Colonic mucosa (tissue), 4 donors: ENCODE results near the gene TDRD9. TPM values are rescaled to one million over a fixed set of nuclear protein-coding genes. Genes with fewer than 3 reads are reported as not detected.

ENCODE experiments used
- DNase-seq: peaks from one replicate; pipeline ENCODE4 v3.0.0-alpha.2; 2020
- H3K27ac ChIP-seq: fragments of 200-600 bp; one replicate; pipeline ENCODE4 v1.8.0; 2021
- H3K27me3 ChIP-seq: fragments of 200-600 bp; one replicate; pipeline ENCODE4 v1.8.0; 2021
- H3K36me3 ChIP-seq: fragments of 200-600 bp; one replicate; pipeline ENCODE4 v1.8.0; 2021
- H3K4me1 ChIP-seq: fragments of 200-600 bp; one replicate; pipeline ENCODE4 v1.8.0; 2021; ENCODE audit warnings: mild to moderate bottlenecking
- H3K4me3 ChIP-seq: fragments of 200-600 bp; one replicate; pipeline ENCODE4 v1.8.0; 2021
- H3K9ac ChIP-seq, 2 donors: one replicate each; pipeline ENCODE4 v1.7.0; 2013; ENCODE audit warnings: control low read depth in 2 of 2, low read depth in 2 of 2, low read length in 2 of 2
- H3K9me3 ChIP-seq: fragments of 200-600 bp; one replicate; pipeline ENCODE4 v1.8.0; 2021
- intact Hi-C: fragments of 100-400 bp; cut with DNase I; formaldehyde crosslinking; loops from one replicate; pipeline ENCODE4 v1.14.1; 2022
- total RNA-seq, 2 donors: library from RNA; stranded (reverse); fragmentation: NEBNext Ultra II Directional in 1 of 2; extraction: Animal tissue kit (Norgen Biotek cat#: 25700) in 1 of 2; gene quantifications; one replicate each; pipeline ENCODE4 v1.2.1, GENCODE V29; 2021
- TF ChIP-seq, protein P1 (sequence below): fragments of 200-600 bp; IDR thresholded peaks from one replicate; pipeline ENCODE4 v1.8.0; 2022; ENCODE audit warnings: antibody characterized with exemption, mild to moderate bottlenecking
- donor health status: healthy.
- donor health status: DM: no; HTN: no; CAD: no.
- donor health status: DM: no; HTN: no; CAD: no.

TDRD9 gene
- total RNA-seq, 2 donors from 2014 or later, result 0.44 to 1.1 TPM

DNA sequence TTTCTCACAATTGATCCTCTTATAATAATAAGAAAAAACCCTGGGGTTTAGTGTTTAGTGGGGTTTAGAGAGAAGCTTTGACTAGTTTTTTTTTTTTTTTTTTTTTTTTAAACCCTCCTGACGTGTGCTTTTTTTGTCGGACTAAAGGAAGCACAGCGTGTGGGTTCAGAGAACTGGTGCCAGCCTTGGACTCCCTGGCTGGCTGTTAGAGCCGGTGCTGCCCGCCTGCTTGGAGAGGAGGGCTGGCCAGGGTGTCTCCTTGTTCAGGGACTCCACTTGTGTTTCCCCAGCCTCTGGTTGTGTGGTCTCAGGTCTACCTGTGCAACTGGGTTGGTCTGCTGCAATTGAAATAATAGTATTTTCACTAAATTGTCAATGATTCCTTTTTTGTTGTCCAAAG is 103.1 kb downstream of the TDRD9 start:
- no peak overlapping the region for H3K27ac ChIP-seq
- no peak for DNase-seq

DNA sequence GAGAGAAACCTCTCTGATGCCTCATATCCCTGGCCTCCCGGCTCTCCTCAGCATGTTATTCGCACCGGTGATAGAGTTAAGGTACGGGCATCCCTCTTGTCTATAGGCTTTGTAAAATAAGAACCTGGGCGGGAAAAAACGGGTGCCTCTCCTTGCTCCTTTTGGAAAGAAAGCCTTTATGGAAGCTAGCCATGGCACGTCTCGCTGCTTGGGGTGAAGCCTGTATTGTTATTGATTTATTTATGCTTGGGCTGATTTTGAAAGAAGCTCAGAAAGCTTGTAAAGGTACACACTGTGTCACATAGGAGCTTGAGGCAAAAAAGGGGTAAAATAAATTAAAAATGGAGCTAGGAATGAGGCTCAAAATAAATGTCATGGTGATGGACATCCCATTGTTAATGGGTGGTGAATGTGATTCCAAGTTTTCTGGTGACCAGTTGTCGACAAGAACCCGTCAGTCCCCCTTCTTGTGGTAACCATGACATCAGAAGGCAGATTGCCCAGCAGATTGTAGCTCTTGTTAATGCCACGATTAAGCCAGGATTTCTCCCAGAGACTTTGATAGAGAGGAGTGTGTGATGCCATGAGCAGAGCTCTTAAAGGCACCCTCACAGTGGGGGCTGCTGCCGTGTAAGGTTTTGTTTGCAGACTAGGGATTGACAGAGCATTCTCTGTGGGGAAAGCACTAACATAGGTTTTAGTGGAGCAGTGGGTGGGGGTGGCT is 106.9 kb downstream of the TDRD9 start:
- no peaks in the 10 kb centered on the region for H3K36me3 ChIP-seq
- intact Hi-C loops, result no loop called here
- DNase-seq, result no peak
- H3K27me3 ChIP-seq, result peaks cover 4% of the 10 kb centered on the region
- no peaks in the 10 kb centered on the region for H3K9me3 ChIP-seq
- no peaks in the 10 kb centered on the region for H3K4me1 ChIP-seq
- H3K27ac ChIP-seq, result no peak overlapping the region
- H3K9ac ChIP-seq, result no peak overlapping the region
- TF ChIP-seq, protein P1, sequence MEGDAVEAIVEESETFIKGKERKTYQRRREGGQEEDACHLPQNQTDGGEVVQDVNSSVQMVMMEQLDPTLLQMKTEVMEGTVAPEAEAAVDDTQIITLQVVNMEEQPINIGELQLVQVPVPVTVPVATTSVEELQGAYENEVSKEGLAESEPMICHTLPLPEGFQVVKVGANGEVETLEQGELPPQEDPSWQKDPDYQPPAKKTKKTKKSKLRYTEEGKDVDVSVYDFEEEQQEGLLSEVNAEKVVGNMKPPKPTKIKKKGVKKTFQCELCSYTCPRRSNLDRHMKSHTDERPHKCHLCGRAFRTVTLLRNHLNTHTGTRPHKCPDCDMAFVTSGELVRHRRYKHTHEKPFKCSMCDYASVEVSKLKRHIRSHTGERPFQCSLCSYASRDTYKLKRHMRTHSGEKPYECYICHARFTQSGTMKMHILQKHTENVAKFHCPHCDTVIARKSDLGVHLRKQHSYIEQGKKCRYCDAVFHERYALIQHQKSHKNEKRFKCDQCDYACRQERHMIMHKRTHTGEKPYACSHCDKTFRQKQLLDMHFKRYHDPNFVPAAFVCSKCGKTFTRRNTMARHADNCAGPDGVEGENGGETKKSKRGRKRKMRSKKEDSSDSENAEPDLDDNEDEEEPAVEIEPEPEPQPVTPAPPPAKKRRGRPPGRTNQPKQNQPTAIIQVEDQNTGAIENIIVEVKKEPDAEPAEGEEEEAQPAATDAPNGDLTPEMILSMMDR, result no peak
- H3K4me3 ChIP-seq, result no peak overlapping the region

More for the DNA sequence above, 103.1 kb downstream of the TDRD9 start:
- no peaks in the 10 kb centered on the region for H3K27me3 ChIP-seq
- no peaks in the 10 kb centered on the region for H3K36me3 ChIP-seq
- no peak overlapping the region for H3K4me3 ChIP-seq
- H3K9me3 ChIP-seq, result no peaks in the 10 kb centered on the region
- H3K9ac ChIP-seq, result no peak overlapping the region
- no peaks in the 10 kb centered on the region for H3K4me1 ChIP-seq
- intact Hi-C loops, result no loop called here
- TF ChIP-seq, protein P1, result no peak

DNA sequence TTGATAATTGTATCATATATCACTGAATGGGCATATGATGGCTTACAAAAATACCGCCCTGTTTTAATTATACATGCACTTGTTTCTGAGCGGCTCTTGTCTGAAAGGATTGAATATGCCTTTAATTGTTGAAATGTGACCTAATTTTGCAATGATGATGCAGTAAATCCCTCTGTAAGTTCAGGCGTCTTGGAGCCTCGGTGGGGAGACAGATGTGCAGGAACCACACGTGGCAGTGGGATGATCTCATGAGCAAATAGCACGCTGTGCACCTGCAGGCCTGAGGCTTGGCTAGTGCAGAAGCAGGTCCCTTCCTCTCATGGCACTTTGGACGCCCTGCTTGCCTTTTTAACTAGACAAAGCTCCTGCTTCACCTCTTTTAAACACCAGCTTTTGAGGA is 108.0 kb downstream of the TDRD9 start:
- Histone ChIP-seq H3K36me3 (no peaks in the 10 kb centered on the region), H3K9ac (no peak overlapping the region), H3K27ac (no peak overlapping the region), H3K4me1 (no peaks in the 10 kb centered on the region), H3K9me3 (no peaks in the 10 kb centered on the region), H3K4me3 (no peak overlapping the region), H3K27me3 (peaks cover 4% of the 10 kb centered on the region)
- DNase-seq, result no peak
- TF ChIP-seq, protein P1, result no peak
- intact Hi-C loops, result no loop called here

- peaks cover 4% of the 10 kb centered on the region for H3K27me3 ChIP-seq
- H3K9me3 ChIP-seq, result no peaks in the 10 kb centered on the region
- no peaks in the 10 kb centered on the region for H3K36me3 ChIP-seq
- no peak overlapping the region for H3K9ac ChIP-seq
- H3K4me3 ChIP-seq, result no peak overlapping the region
- TF ChIP-seq, protein P1, result no peak
- H3K27ac ChIP-seq, result no peak overlapping the region
- no peak for DNase-seq
- intact Hi-C loops, result no loop called here
- no peaks in the 10 kb centered on the region for H3K4me1 ChIP-seq
Observed at GRCh38 chr14:104037074-104037473, 108.8 kb downstream of the TDRD9 start.

DNA sequence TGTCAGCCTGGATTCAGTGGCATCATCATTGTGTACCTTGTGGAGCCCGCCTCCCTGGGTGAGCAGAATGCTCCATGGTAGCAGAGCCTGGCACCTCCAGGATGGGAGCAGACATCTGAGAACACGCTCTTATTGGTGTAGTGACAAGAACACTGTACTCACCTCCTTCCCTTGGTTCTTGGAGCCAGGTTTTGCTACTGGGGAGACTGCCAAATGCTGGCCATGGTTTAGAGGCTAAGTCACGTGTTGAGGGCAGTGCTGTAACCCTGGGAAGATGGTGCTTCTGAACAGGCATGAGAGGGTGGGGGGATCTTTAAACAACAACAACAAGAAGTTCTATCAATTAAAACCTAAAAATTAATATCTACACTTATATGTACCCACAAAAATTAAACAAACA is 109.6 kb downstream of the TDRD9 start:
- DNase-seq, result no peak
- TF ChIP-seq, protein P1, result no peak
- no peaks in the 10 kb centered on the region for H3K9me3 ChIP-seq
- H3K4me1 ChIP-seq, result no peaks in the 10 kb centered on the region
- no peak overlapping the region for H3K27ac ChIP-seq
- H3K36me3 ChIP-seq, result no peaks in the 10 kb centered on the region
- intact Hi-C loops, result no loop called here
- H3K27me3 ChIP-seq, result peaks cover 4% of the 10 kb centered on the region
- no peak overlapping the region for H3K4me3 ChIP-seq
- H3K9ac ChIP-seq, result no peak overlapping the region
